ENCODE results near the gene CYP8B1. TPM values are rescaled to one million over a fixed set of nuclear protein-coding genes. Genes with fewer than 3 reads are reported as not detected.
A peak's percentile ranks its signal among the peaks of the same experiment; 100 is the strongest.

Gene CYP8B1
- total RNA-seq, 1 donor from 2014 or later = not detected

- Mint-ChIP-seq H3K27me3 (no peaks in the 10 kb centered on the region), H3K9me3 (ENCODE audit: low read depth) (no peaks in the 10 kb centered on the region), H3K4me1 (ENCODE audit: low read depth) (peaks cover 16% of the 10 kb centered on the region), H3K27ac (no peak overlapping the region), H3K4me3 (ENCODE audit: low read depth) (no peak overlapping the region), H3K36me3 (ENCODE audit: insufficient read depth) (no peaks in the 10 kb centered on the region)
- no peak for DNase-seq (ENCODE audit: low spot score, unreplicated experiment)
- no peak for TF ChIP-seq CTCF (IDR thresholded peaks at IDR 0.05; ENCODE audit: unreplicated experiment)
Measured at GRCh38 chr3:42826141-42826540, 49.5 kb downstream of the CYP8B1 start.

GRCh38 chr3:42823351-42823750 is 52.3 kb downstream of the CYP8B1 start:
- H3K4me1 Mint-ChIP-seq (ENCODE audit: low read depth) = peaks cover 13% of the 10 kb centered on the region
- DNase-seq (ENCODE audit: low spot score, unreplicated experiment) = no peak
- no peaks in the 10 kb centered on the region for H3K36me3 Mint-ChIP-seq (ENCODE audit: insufficient read depth)
- H3K27ac Mint-ChIP-seq = peak overlapping the region; percentile 26
- no peak for TF ChIP-seq CTCF (IDR thresholded peaks at IDR 0.05; ENCODE audit: unreplicated experiment)
- no peak overlapping the region for H3K4me3 Mint-ChIP-seq (ENCODE audit: low read depth)
- no peaks in the 10 kb centered on the region for H3K9me3 Mint-ChIP-seq (ENCODE audit: low read depth)
- H3K27me3 Mint-ChIP-seq = no peaks in the 10 kb centered on the region

- Mint-ChIP-seq H3K4me3 (ENCODE audit: low read depth) (no peak overlapping the region), H3K9me3 (ENCODE audit: low read depth) (no peaks in the 10 kb centered on the region), H3K27me3 (no peaks in the 10 kb centered on the region), H3K4me1 (ENCODE audit: low read depth) (peaks cover 13% of the 10 kb centered on the region), H3K36me3 (ENCODE audit: insufficient read depth) (no peaks in the 10 kb centered on the region), H3K27ac (peak overlapping the region; percentile 2)
- no peak for TF ChIP-seq CTCF (IDR thresholded peaks at IDR 0.05; ENCODE audit: unreplicated experiment)
- no peak for DNase-seq (ENCODE audit: low spot score, unreplicated experiment)
Measured at GRCh38 chr3:42822828-42823227, 52.9 kb downstream of the CYP8B1 start.

Other genes starting within 250 kb of the CYP8B1 start
- gene ZBTB47, start 222.2 kb downstream of the CYP8B1 start, total RNA-seq = 9.1 and 9.7 TPM in 2 replicates
- gene KLHL40, start 190.3 kb downstream of the CYP8B1 start, total RNA-seq = not detected in 2 replicates
- not detected in 2 replicates for gene HHATL, start 173.1 kb downstream of the CYP8B1 start, total RNA-seq
- 2.3 and 2.5 TPM in 2 replicates for gene CCDC13, start 102.6 kb downstream of the CYP8B1 start, total RNA-seq
- gene HIGD1A, start 71.4 kb downstream of the CYP8B1 start, total RNA-seq = 90.6 and 92.3 TPM in 2 replicates
- gene ACKR2, start 66.4 kb downstream of the CYP8B1 start, total RNA-seq = 0.60 and 0.78 TPM in 2 replicates
- 0.40 and 0.65 TPM in 2 replicates for gene ZNF662, start 30.3 kb upstream of the CYP8B1 start, total RNA-seq
- 1.9 and 2.3 TPM in 2 replicates for gene GASK1A, start 103.4 kb upstream of the CYP8B1 start, total RNA-seq
- gene POMGNT2, start 230.2 kb upstream of the CYP8B1 start, total RNA-seq = 20.0 and 21.6 TPM in 2 replicates

Measured in progenitor cell of endocrine pancreas (in vitro differentiated cells).